ENCODE data around the gene ZNF423.

ZNF423 gene

GRCh38 chr16:49442805-49443204 is 413.1 kb downstream of the ZNF423 start:
- TF ChIP-seq CTCF (IDR thresholded peaks at IDR 0.05; ENCODE audit: low read depth, low read length), result no peak
- no peak for DNase-seq (ENCODE audit: extremely low read depth, low read depth)

GRCh38 chr16:49441366-49441780 is 414.5 kb downstream of the ZNF423 start:
- DNase-seq (ENCODE audit: extremely low read depth, low read depth), result no peak
- TF ChIP-seq CTCF (IDR thresholded peaks at IDR 0.05; ENCODE audit: low read depth, low read length), result no peak

GRCh38 chr16:49440156-49441065 is 415.5 kb downstream of the ZNF423 start:
- no peak for DNase-seq (ENCODE audit: extremely low read depth, low read depth)
- TF ChIP-seq CTCF (IDR thresholded peaks at IDR 0.05; ENCODE audit: low read depth, low read length), result no peak

- no peak for TF ChIP-seq CTCF (IDR thresholded peaks at IDR 0.05; ENCODE audit: low read depth, low read length)
- DNase-seq (ENCODE audit: extremely low read depth, low read depth), result no peak
Measured at GRCh38 chr16:49439676-49440075, 416.2 kb downstream of the ZNF423 start.

DNA sequence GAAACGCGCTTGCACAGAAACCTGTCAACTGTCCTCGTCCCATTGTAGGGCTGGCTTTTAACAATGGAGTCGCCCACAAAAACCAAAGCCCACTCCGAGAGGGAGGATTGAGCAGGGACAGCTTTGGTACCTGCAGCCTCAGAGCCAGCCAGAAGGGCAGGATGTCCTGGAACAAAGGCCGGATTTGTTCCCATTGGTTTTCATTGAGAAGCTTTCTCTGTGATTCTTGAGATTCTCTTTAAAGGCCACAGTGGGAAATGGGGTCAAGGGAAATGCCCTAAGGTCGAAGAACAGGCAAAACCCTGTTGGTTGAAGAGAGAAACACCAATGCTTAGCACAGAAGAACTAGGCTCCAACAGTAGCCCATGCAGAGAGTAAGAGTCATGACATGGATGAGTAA is 416.9 kb downstream of the ZNF423 start:
- DNase-seq (ENCODE audit: extremely low read depth, low read depth), result no peak
- no peak for TF ChIP-seq CTCF (IDR thresholded peaks at IDR 0.05; ENCODE audit: low read depth, low read length)

Data from AG09319 (cell line).